ENCODE measurements around the gene CEP295NL.
"Not testable (repeated sequence)": the region's sequence is repeated elsewhere in the genome, so short reads cannot be mapped to it uniquely, and the experiment has no call there.

The CEP295NL gene

DNA sequence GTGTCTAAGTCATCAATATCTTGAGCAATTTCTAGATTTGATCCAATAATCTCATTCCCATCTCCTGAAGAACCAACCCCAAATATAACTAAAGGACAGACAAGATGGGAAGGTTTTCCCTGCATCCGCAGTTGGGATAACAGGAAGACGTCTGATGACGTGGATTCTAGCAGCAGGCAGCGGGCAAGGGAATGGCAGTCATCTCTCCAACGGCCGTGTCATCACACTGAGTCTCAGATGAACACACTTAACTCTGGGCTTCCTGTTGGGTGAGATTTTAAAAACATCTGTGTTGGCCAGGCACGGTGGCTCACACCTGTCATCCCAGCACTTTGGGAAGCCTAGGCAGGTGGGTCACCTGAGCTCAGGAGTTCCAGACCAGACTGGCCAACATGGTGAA lies 43.1 kb upstream of the CEP295NL start:
- no peak for DNase-seq (ENCODE audit: insufficient read length, low spot score)
- TF ChIP-seq, protein P1, sequence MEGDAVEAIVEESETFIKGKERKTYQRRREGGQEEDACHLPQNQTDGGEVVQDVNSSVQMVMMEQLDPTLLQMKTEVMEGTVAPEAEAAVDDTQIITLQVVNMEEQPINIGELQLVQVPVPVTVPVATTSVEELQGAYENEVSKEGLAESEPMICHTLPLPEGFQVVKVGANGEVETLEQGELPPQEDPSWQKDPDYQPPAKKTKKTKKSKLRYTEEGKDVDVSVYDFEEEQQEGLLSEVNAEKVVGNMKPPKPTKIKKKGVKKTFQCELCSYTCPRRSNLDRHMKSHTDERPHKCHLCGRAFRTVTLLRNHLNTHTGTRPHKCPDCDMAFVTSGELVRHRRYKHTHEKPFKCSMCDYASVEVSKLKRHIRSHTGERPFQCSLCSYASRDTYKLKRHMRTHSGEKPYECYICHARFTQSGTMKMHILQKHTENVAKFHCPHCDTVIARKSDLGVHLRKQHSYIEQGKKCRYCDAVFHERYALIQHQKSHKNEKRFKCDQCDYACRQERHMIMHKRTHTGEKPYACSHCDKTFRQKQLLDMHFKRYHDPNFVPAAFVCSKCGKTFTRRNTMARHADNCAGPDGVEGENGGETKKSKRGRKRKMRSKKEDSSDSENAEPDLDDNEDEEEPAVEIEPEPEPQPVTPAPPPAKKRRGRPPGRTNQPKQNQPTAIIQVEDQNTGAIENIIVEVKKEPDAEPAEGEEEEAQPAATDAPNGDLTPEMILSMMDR (IDR thresholded peaks at IDR 0.05; ENCODE audit: insufficient read depth, missing control alignments), result no peak
- FAIRE-seq, result no peak

DNA sequence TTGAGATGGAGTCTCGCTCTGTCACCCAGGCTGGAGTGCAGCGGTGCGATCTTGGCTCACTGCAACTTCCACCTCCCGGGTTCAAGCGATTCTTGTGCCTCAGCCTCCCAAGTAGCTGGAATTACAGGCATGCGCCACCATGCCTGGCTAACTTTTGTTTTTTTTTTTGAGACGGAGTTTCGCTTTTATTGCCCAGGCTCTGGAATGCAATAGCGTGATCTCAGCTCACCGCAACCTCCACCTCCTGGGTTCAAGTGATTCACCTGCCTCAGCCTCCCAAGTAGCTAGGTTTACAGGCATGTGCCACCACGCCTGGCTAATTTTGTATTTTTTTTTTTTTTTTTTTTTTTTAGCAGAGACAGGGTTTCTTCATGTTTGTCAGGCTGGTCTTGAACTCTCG lies 42.5 kb upstream of the CEP295NL start:
- FAIRE-seq; DNase-seq (ENCODE audit: insufficient read length, low spot score): not testable (repeated sequence)

DNA sequence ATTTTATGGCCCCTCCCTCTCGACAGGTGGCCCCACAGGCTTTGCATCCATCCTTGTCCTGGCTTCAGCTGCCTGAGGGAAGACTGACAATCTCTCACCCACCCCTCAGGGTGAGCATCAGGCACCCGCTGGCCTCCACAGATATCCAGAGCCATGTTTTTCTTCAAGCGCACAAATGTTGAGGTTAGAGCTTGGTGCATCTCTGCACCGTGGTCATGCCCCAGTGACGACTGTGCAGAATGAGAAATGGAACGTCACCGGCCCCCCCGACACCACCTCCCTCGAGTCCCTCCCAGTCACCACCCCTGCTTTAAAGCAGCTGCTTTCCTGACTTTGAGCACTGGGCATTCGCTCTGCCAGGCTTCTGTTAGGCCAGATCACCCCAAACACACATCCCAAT lies 42.0 kb upstream of the CEP295NL start:
- DNase-seq (ENCODE audit: insufficient read length, low spot score), result no peak
- TF ChIP-seq, protein P1 (IDR thresholded peaks at IDR 0.05; ENCODE audit: insufficient read depth, missing control alignments), result no peak
- no peak for FAIRE-seq

DNA sequence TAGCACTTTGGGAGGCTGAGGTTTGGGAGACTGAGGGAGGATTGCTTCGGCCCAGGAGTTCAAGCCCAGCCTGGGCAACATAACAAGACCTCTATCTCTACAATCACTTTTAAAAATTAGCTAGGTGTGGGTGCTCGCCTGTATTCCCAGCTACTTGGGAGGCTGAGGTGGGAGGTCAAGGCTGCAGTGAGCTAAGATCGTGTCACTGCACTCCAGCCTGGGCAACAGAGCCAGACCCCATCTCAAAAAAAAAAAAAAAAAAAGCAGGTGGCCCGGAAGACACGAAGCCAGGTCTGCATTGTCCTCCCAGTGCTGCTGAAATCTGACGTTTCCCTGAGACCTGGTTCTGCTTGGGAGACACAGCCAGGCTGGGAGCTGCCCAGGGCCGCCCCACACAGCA lies 41.0 kb upstream of the CEP295NL start:
- TF ChIP-seq, protein P1 (IDR thresholded peaks at IDR 0.05; ENCODE audit: insufficient read depth, missing control alignments), result no peak
- DNase-seq (ENCODE audit: insufficient read length, low spot score) (no peak), FAIRE-seq (no peak)

DNA sequence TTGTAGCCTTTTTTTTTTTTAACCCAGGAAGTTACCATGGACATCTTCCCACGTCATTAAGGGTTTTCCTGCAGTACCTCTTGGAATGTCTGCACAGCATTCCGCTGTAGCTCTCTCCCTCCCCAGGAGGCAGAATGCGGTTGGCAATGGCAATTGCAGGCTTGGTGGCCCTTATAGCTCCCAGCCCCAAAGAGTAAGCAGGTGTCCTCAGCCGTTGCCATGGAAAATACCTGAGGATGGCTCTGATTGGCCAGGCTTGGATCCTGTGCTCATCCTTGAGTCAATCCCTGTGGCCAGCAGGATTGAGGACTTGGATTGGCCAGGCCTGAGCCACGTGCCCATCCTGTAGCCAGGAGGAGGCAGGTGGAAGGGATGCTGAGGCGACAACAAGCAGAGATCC lies 37.7 kb upstream of the CEP295NL start:
- TF ChIP-seq, protein P1 (IDR thresholded peaks at IDR 0.05; ENCODE audit: insufficient read depth, missing control alignments), result no peak
- DNase-seq (ENCODE audit: insufficient read length, low spot score) (no peak), FAIRE-seq (no peak)

DNA sequence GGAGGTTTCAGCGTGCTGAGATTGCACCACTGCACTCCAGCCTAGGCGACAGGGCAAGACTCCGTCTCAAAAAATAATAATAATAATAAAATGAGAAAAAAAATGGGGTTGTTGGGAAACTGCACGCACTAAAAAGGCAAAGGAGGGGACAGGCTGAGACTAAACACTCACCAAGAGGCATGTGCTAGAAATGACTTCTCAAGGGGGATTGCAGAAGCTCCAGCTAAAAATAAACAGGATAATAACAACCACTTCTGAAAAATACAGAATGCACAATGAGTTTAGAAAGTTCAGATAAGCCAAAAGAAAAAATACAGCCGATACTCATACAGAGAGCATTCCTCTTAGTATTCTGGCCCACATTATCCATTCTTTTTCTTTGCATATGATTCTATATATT lies 37.3 kb upstream of the CEP295NL start:
- DNase-seq (ENCODE audit: insufficient read length, low spot score) (no peak), FAIRE-seq (no peak)
- TF ChIP-seq, protein P1 (IDR thresholded peaks at IDR 0.05; ENCODE audit: insufficient read depth, missing control alignments), result no peak

DNA sequence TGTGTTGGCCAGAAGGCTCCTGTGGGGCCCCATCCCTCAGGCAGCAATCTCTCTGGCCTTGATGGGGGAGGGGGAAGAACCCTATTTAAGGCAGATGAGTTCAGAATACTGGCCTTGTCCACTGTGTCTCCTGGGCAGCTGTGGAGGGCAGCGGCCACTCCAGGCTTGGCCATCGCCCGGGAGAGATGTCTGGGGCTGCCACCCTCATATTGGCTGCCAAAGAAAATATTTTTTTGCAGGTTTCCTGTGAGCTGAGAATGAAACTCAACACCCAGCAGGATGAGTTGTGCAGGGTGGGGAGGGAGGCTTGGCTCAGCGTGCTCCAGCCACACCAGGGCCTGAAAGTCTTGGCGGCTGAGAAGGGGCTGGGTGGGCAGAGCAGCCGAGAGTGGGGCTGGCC lies 36.6 kb upstream of the CEP295NL start:
- TF ChIP-seq, protein P1 (IDR thresholded peaks at IDR 0.05; ENCODE audit: insufficient read depth, missing control alignments), result no peak
- FAIRE-seq, result no peak
- DNase-seq (ENCODE audit: insufficient read length, low spot score), result no peak

DNA sequence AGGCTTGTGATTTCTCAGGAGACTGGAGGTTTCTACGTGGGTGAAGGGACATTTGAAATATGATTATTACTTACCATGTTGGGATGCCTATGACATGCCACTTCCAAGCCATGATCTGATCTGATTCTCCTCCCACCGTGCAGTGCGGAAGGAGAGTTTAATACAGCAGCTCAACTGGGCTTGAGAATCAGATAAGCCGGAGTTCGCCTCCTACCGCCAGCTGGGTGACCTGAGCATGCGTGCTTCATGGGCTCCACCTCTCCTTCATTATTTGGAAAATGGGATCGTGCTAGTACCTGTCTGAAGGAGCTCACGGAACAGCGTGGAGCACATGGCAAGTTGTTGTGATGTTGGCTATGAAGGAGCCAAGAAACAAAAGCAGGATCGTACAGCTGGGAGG lies 34.6 kb upstream of the CEP295NL start:
- TF ChIP-seq, protein P1 (IDR thresholded peaks at IDR 0.05; ENCODE audit: insufficient read depth, missing control alignments), result no peak
- no peak for FAIRE-seq
- no peak for DNase-seq (ENCODE audit: insufficient read length, low spot score)
